ENCODE measurements around the gene HPD.
A peak's percentile ranks its signal among the peaks of the same experiment; 100 is the strongest.
"Not testable (repeated sequence)": the region's sequence is repeated elsewhere in the genome, so short reads cannot be mapped to it uniquely, and the experiment has no call there.

HPD gene

GRCh38 chr12:121861636-121862254 is 3.1 kb upstream of the HPD start:
- DNase-seq (ENCODE audit: low read depth) = no peak

GRCh38 chr12:121860699-121861098 is 2.0 kb upstream of the HPD start:
- DNase-seq (ENCODE audit: low read depth) = not testable (repeated sequence)

GRCh38 chr12:121860257-121860656 is 1.6 kb upstream of the HPD start:
- DNase-seq (ENCODE audit: low read depth) = no peak

- no peak for DNase-seq (ENCODE audit: low read depth)
Observed at GRCh38 chr12:121858318-121858661, 369 bp downstream of the HPD start.

GRCh38 chr12:121857322-121858246 is 1.1 kb downstream of the HPD start:
- no peak for DNase-seq (ENCODE audit: low read depth)

- not testable (repeated sequence) for DNase-seq (ENCODE audit: low read depth)
Observed at GRCh38 chr12:121852392-121852791, 6.3 kb downstream of the HPD start.

- DNase-seq (ENCODE audit: low read depth) = no peak
Observed at GRCh38 chr12:121849665-121850064, 9.0 kb downstream of the HPD start.

- DNase-seq (ENCODE audit: low read depth) = no peak
Observed at GRCh38 chr12:121849211-121849610, 9.4 kb downstream of the HPD start.

GRCh38 chr12:121845701-121846100 is 13.0 kb downstream of the HPD start:
- DNase-seq (ENCODE audit: low read depth) = no peak

- no peak for DNase-seq (ENCODE audit: low read depth)
Observed at GRCh38 chr12:121843236-121843982, 15.2 kb downstream of the HPD start.

GRCh38 chr12:121839993-121840761 is 18.5 kb downstream of the HPD start:
- DNase-seq (ENCODE audit: low read depth) = no peak

GRCh38 chr12:121839106-121839992 is 19.3 kb downstream of the HPD start:
- DNase-seq (ENCODE audit: low read depth) = peak; percentile 53

GRCh38 chr12:121838126-121838525 is 20.5 kb downstream of the HPD start:
- DNase-seq (ENCODE audit: low read depth) = no peak

GRCh38 chr12:121837680-121838079 is 21.0 kb downstream of the HPD start:
- no peak for DNase-seq (ENCODE audit: low read depth)

GRCh38 chr12:121831571-121832245 is 27.0 kb downstream of the HPD start:
- no peak for DNase-seq (ENCODE audit: low read depth)

GRCh38 chr12:121830588-121831265 is 27.9 kb downstream of the HPD start:
- no peak for DNase-seq (ENCODE audit: low read depth)

GRCh38 chr12:121830134-121830533 is 28.5 kb downstream of the HPD start:
- DNase-seq (ENCODE audit: low read depth) = no peak

GRCh38 chr12:121829250-121829918 is 29.3 kb downstream of the HPD start:
- no peak for DNase-seq (ENCODE audit: low read depth)

GRCh38 chr12:121828826-121829225 is 29.8 kb downstream of the HPD start:
- DNase-seq (ENCODE audit: low read depth) = no peak

All from HS-27A (cell line).